ENCODE data around the gene C4B. TPM values are rescaled to one million over a fixed set of nuclear protein-coding genes. Genes with fewer than 3 reads are reported as not detected.

C4B gene
- total RNA-seq, 2 experiments from 2014 or later: 2.7 to 3.3 TPM

DNA sequence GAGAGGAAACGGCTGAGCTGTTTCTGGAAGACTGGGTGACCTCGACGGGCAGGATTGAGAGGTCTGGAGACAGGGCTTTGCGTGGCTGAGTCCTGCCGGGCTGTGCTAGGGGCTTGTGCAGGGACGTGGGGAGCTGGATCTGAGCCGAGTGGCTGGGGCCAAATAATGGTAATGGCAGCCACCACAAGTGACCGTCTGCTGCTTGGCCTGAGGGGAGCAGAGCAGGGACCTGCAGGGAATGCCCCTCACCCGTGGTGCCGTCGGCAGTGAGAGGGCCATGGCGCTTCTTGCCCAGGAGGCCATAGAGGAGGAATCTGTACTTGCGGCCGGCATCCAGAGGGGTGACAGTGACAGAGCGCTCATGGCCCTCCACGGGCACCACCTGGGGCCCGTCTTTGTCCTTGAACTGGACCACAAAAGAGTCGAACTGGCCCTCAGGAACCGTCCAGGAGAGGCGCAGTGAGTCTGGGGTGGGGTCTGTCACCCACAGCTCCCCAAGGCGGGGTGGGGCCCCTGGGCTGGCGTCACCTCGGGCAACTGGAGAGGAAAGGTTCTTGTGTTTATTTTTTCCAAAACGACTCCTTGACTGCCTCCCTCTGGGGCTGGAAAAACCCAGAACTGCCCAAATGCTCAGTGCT, 55.4 kb downstream of the C4B start:
- DNase-seq: no peak
- Mint-ChIP-seq H3K9me3 (no peaks in the 10 kb centered on the region), H3K27me3 (ENCODE audit: low read depth) (no peaks in the 10 kb centered on the region), H3K27ac (no peak overlapping the region), H3K4me1 (ENCODE audit: low read depth) (no peaks in the 10 kb centered on the region), H3K36me3 (ENCODE audit: low read depth) (no peaks in the 10 kb centered on the region), H3K4me3 (no peak overlapping the region)
- intact Hi-C loops (cut with micrococcal nuclease): no loop called here
- CTCF ChIA-PET: no interaction called here

DNA sequence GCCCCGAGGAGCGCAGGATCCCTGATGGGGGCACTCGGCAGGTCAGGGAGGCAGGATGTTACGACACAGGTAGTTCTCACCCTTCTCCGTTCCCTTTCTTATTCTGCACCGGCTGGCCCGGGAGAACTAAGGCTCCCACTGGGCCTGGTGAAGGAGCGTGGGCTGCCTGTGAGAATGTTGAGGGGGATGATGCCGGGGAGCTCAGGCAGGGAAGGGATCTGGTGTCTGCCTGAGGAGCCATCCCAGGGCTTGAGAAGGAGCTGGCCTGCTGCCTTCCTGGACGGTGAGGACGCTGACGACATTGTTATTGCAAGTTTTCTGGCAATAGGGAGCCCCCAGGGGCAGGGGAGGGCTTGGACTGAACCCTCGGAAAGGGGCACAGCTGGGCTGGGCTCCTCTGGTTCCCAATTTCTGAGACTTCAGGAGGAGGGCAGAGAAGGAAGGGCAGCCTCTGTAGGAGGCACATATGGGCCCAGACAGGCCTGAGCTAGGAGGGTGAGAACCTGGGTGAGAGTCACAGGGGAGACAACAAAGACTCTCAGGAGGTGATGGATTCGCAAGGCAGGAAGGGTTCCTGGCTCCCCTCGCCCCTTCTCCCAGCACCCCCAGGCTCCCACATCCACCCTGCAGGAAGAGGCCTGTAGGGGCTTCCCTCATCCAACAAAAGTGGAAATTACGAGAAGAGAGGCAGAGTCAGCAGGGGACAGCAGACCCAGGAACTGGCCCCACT, 56.4 kb downstream of the C4B start:
- H3K36me3 Mint-ChIP-seq (ENCODE audit: low read depth): no peaks in the 10 kb centered on the region
- no peaks in the 10 kb centered on the region for H3K9me3 Mint-ChIP-seq
- H3K27ac Mint-ChIP-seq: no peak overlapping the region
- no peak for DNase-seq
- no peaks in the 10 kb centered on the region for H3K27me3 Mint-ChIP-seq (ENCODE audit: low read depth)
- no peaks in the 10 kb centered on the region for H3K4me1 Mint-ChIP-seq (ENCODE audit: low read depth)
- intact Hi-C loops (cut with micrococcal nuclease): no loop called here
- no peak overlapping the region for H3K4me3 Mint-ChIP-seq
- CTCF ChIA-PET: no interaction called here

DNA sequence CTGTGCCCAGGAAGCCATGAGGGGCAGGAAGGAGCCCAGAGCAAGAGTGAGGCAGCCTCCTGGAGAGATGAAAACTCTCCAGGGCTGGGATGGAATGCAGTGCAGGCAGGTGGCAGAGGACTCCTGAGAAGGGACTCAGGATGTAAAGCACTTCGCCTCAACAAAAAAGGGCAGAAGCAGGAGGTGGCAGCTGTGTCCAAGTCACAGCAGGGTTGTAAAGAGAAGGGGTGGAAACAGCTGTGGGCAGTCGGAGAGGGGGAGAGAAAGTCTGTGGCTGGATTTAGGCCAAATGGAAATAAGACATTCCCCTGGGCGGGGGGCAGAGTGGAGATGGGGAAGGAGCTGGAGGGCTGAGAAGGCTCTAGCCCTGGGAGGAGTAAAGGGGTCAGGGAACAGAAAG, 58.5 kb downstream of the C4B start:
- H3K27ac Mint-ChIP-seq: no peak overlapping the region
- intact Hi-C loops (cut with micrococcal nuclease): no loop called here
- H3K4me3 Mint-ChIP-seq: no peak overlapping the region
- no peaks in the 10 kb centered on the region for H3K9me3 Mint-ChIP-seq
- CTCF ChIA-PET: no interaction called here
- no peaks in the 10 kb centered on the region for H3K27me3 Mint-ChIP-seq (ENCODE audit: low read depth)
- H3K4me1 Mint-ChIP-seq (ENCODE audit: low read depth): no peaks in the 10 kb centered on the region
- no peaks in the 10 kb centered on the region for H3K36me3 Mint-ChIP-seq (ENCODE audit: low read depth)
- DNase-seq: no peak

DNA sequence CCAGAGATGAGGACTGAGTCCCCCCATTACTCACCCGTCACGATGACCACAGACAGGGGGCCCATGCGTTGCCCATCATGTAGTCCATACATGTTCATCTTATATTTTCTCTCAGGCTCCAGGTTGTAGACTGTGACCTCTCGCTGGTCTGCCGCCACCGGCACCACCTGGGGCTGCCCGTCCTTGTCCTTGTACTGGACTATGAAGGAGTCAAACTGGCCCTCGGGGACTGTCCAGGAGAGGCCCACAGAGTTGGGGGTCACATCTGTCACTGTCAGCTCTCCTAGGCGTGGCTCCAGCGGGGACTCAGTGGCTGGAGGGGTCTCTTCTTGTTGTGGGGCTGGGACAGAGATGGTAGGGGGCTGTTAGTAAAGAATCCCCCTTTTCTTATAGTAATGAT, 59.0 kb downstream of the C4B start:
- Mint-ChIP-seq H3K9me3 (no peaks in the 10 kb centered on the region), H3K4me3 (no peak overlapping the region), H3K27ac (no peak overlapping the region), H3K4me1 (ENCODE audit: low read depth) (no peaks in the 10 kb centered on the region), H3K27me3 (ENCODE audit: low read depth) (no peaks in the 10 kb centered on the region), H3K36me3 (ENCODE audit: low read depth) (no peaks in the 10 kb centered on the region)
- CTCF ChIA-PET: no interaction called here
- intact Hi-C loops (cut with micrococcal nuclease): no loop called here
- DNase-seq: no peak

DNA sequence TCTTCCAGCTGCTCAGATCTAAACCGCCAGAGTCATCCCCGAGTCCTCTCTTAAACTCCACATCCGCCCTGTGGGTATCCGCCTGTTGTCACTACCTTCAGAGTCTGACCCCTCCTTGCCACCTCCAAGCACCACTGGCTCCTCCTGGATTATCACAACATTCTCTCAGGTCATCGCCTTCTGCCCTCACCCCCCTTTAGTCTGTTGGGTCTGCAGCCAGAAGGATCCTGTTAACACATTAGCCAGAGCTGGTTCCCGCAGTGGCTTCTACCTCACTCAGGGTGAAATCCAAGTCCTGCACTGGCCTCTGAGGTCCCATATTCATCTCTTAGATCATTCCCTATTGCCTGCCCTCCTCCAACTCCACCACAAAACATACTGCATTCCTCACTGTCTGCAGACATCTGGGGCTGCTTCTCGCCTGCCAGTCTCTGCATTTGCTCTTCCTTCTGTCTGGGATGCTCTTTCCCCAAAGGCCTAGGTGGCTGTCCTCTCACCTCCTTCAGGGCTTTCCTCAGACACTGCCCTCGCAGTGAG, 60.5 kb downstream of the C4B start:
- CTCF ChIA-PET: no interaction called here
- no peak overlapping the region for H3K4me3 Mint-ChIP-seq
- no peaks in the 10 kb centered on the region for H3K27me3 Mint-ChIP-seq (ENCODE audit: low read depth)
- H3K4me1 Mint-ChIP-seq (ENCODE audit: low read depth): no peaks in the 10 kb centered on the region
- no peaks in the 10 kb centered on the region for H3K9me3 Mint-ChIP-seq
- intact Hi-C loops (cut with micrococcal nuclease): no loop called here
- no peak for DNase-seq
- H3K27ac Mint-ChIP-seq: no peak overlapping the region
- no peaks in the 10 kb centered on the region for H3K36me3 Mint-ChIP-seq (ENCODE audit: low read depth)

DNA sequence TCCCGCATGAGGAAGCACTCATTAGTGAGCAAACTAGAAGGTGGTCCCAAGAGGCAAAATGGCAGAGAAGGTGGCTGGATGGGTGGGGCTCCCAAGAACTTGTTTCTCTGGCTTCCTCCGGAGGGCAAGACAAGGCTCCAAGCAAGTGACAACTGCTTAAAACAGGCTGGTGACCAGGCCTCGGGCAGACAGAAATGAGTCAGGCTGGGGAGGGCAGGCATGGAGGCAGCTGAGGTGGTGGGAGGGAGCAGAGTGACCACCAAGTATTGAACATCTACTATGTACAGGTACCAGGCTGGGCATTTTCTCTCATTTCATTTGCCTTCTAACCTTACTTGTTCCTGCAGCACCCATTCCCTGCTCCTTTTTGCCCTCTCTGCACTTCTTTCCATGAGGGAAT, 61.2 kb downstream of the C4B start:
- Mint-ChIP-seq H3K4me3 (no peak overlapping the region), H3K9me3 (no peaks in the 10 kb centered on the region), H3K27me3 (ENCODE audit: low read depth) (no peaks in the 10 kb centered on the region), H3K4me1 (ENCODE audit: low read depth) (no peaks in the 10 kb centered on the region), H3K27ac (no peak overlapping the region), H3K36me3 (ENCODE audit: low read depth) (no peaks in the 10 kb centered on the region)
- CTCF ChIA-PET: no interaction called here
- DNase-seq: no peak
- intact Hi-C loops (cut with micrococcal nuclease): no loop called here

DNA sequence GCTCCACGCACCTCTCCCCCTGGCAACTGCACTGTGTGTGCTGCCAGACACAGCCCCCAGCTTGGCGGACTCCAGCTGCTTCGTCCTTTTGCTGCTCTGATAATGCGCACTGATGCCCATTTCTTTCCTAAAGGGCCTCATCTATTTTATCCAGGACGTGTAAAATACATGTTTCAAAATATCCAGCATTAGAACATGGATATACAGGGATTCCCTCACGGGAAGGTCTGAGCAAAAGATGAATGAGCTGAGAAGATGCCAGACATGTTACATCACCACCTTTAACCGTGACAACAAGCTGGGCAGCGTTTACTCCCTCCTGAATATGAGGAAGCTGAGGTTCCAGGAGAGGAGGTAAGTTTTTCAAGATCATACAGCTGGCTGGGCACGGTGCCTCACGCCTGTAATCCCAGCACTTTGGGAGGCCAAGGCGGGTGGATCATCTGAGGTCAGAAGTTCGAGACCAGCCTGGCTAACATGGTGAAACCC, 61.8 kb downstream of the C4B start:
- H3K27ac Mint-ChIP-seq: no peak overlapping the region
- no peaks in the 10 kb centered on the region for H3K4me1 Mint-ChIP-seq (ENCODE audit: low read depth)
- H3K9me3 Mint-ChIP-seq: no peaks in the 10 kb centered on the region
- no peaks in the 10 kb centered on the region for H3K36me3 Mint-ChIP-seq (ENCODE audit: low read depth)
- CTCF ChIA-PET: no interaction called here
- no peak for DNase-seq
- intact Hi-C loops (cut with micrococcal nuclease): no loop called here
- no peaks in the 10 kb centered on the region for H3K27me3 Mint-ChIP-seq (ENCODE audit: low read depth)
- H3K4me3 Mint-ChIP-seq: no peak overlapping the region

DNA sequence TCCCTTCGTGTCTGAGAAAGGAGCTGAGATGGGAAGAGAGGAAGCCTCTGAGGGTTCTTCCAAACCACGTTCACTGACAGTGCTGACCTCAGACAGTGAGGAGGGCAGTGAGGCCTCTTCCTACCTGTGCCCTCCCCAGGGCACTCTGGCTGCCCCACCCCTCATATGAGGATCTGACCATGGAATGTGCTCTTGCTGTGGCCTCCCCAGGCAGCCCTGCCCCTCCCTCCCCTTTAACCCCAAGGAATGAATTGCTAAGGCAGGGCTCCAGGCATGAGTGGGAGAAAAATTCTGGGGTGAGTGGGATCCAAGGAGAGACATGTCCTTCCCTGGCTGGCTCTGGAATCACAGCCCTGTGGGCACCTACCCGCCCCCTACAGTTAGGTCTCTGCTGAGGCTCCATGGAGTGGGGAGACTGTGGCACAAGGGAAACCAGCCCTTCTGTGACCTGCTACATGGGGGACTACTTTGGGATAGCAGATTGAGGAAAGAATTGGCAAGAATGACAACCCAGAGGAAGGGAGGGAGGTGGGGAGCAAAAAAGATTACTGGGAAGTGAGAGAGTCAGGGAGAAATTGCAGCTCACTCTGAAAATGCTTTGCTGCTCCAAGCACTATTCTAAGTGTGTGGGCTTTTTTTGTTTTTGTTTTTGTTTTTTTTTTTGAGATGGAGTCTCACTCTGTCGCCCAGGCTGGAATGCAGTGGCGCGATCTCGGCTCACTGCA, 65.1 kb downstream of the C4B start:
- H3K27ac Mint-ChIP-seq: no peak overlapping the region
- peaks cover 3% of the 10 kb centered on the region for H3K27me3 Mint-ChIP-seq (ENCODE audit: low read depth)
- no peak overlapping the region for H3K4me3 Mint-ChIP-seq
- CTCF ChIA-PET: no interaction called here
- DNase-seq: no peak
- intact Hi-C loops (cut with micrococcal nuclease): no loop called here
- no peaks in the 10 kb centered on the region for H3K9me3 Mint-ChIP-seq
- no peaks in the 10 kb centered on the region for H3K4me1 Mint-ChIP-seq (ENCODE audit: low read depth)
- H3K36me3 Mint-ChIP-seq (ENCODE audit: low read depth): no peaks in the 10 kb centered on the region

DNA sequence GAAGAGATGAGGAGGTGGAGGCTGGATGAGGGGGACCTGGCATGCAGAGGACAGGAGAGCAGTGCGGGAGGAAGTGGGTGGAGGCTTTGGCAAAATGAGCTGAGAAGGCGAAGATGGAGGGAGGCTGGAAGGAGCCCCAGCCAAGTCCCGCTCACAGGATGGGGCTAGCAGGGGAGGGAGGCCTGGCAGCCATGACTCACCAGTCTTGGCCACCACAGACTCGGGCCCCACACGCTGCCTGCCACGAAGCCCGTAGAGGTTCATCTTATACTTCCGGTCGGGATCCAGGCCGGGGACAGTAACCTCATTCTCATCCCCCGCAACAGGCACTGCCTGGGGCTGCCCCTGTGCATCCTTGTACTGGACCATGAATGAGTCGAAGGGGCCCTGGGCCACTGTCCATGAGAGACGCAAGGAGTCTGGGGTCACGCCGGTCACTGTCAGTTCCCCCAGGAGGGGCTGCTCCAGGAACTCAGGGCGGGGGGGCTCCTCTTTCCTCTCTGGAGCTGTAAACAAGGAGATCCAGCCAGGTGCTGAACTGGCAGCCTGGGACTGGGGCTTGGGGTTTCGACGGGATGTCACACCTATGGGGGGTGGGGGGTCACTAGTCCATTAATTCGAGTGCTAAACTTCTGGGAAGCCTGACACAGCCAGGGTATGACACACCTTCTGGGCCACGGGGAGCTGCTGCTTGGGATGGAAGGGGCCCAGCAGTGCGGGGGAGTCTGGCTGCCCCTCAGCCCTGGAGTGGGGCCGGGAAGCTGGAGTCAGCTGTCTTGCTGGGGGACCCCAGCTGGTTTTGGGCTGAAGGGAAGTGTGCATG, 66.8 kb downstream of the C4B start:
- Mint-ChIP-seq H3K4me3 (no peak overlapping the region), H3K27me3 (ENCODE audit: low read depth) (peaks cover 13% of the 10 kb centered on the region), H3K36me3 (ENCODE audit: low read depth) (no peaks in the 10 kb centered on the region), H3K4me1 (ENCODE audit: low read depth) (peaks cover 2% of the 10 kb centered on the region), H3K9me3 (no peaks in the 10 kb centered on the region), H3K27ac (no peak overlapping the region)
- CTCF ChIA-PET: no interaction called here
- DNase-seq: no peak
- intact Hi-C loops (cut with micrococcal nuclease): no loop called here

DNA sequence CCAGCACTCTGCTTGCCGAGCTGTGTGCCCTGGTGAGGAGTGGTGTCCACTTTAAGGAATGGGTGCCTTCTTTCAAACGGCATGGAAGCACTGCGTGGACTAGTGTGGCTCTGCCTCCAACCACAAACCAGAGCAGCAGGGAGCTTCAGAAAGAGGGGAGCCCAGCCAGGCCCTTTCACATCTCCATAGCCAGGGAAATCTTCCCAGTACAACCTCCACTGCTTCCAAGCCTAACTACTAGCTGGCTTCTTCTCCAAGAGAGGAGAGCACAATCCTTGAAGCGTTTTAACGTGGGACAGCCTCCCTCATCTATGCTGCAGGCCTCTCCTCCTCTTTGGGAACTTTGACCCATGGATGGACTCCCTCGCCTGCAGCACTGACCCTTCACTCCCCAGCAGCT, 67.9 kb downstream of the C4B start:
- H3K36me3 Mint-ChIP-seq (ENCODE audit: low read depth): no peaks in the 10 kb centered on the region
- intact Hi-C loops (cut with micrococcal nuclease): no loop called here
- peaks cover 8% of the 10 kb centered on the region for H3K4me1 Mint-ChIP-seq (ENCODE audit: low read depth)
- CTCF ChIA-PET: interaction anchor here (0.6 kb wide), 1 partner anchor 522 kb away, joined by 3 read pairs; no protein-coding TSS in a partner anchor
- H3K4me3 Mint-ChIP-seq: no peak overlapping the region
- H3K27ac Mint-ChIP-seq: no peak overlapping the region
- DNase-seq: no peak
- H3K9me3 Mint-ChIP-seq: no peaks in the 10 kb centered on the region
- H3K27me3 Mint-ChIP-seq (ENCODE audit: low read depth): peaks cover 17% of the 10 kb centered on the region

DNA sequence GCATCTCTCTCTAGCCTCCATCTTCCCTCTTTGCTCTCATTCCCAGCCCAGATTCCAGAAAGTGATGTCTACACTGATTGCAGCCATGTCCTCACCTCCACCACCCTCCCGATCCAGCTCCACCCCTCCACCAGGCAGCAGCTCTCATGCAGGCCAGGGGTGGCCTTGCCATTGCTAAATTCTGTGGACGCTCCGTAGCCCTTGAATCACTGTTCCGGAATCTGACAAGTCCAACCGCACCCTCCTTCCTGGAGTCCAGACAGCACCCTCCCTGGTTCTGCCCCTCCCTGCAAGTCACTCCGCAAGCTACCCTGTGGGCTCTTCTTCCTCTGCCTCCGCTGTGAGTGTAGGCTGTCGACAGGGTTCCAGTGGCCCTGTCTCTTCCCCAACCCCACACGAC, 68.3 kb downstream of the C4B start:
- DNase-seq: no peak
- H3K4me3 Mint-ChIP-seq: no peak overlapping the region
- intact Hi-C loops (cut with micrococcal nuclease): no loop called here

More for the DNA sequence above, 68.3 kb downstream of the C4B start:
- Mint-ChIP-seq H3K36me3 (ENCODE audit: low read depth) (no peaks in the 10 kb centered on the region), H3K27me3 (ENCODE audit: low read depth) (peaks cover 17% of the 10 kb centered on the region), H3K9me3 (no peaks in the 10 kb centered on the region), H3K27ac (no peak overlapping the region), H3K4me1 (ENCODE audit: low read depth) (peaks cover 8% of the 10 kb centered on the region)
- CTCF ChIA-PET: interaction anchor here (0.6 kb wide), 2 partner anchors 522 to 1230 kb away, joined by 3 to 5 read pairs; no protein-coding TSS in a partner anchor

Measured in activated naive CD4-positive, alpha-beta T cell treated with anti-CD3 and anti-CD28 coated beads for 36 hours (primary cell).